K562 (cell line): Measurements from ENCODE around the gene SFI1.

Source experiments
- CBX8 ChIP-seq: fragments of 200-600 bp; sonication (generic); IDR thresholded peaks from 2 replicates; pipeline ENCODE4 v1.6.1; 2012; ENCODE audit warnings: borderline replicate concordance, mixed run types, low read depth, mild to moderate bottlenecking, moderate library complexity, mixed read lengths, low read length, control low read depth, inconsistent platforms; ENCODE audit not compliant: poor library complexity, severe bottlenecking; ENCODE audit errors: extremely low read depth
- CTCF ChIP-seq, 3 experiments: IDR thresholded peaks in 2 of 3; conservative IDR thresholded peaks in 1 of 3; 2 replicates each; pipeline ENCODE4 v1.5.1; 2011 to 2012; ENCODE audit warnings: low read length in 3 of 3, mild to moderate bottlenecking in 3 of 3, control low read depth in 2 of 3, improper control_type of control experiment in 1 of 3, inconsistent platforms in 1 of 3, low read depth in 1 of 3, mixed read lengths in 1 of 3, moderate library complexity in 1 of 3; ENCODE audit not compliant: insufficient read depth in 2 of 3
- MCM3 ChIP-seq: fragments of 450-650 bp; IDR thresholded peaks from 2 replicates; pipeline ENCODE4 v1.6.1; 2016
- NCOA6 ChIP-seq: fragments of 450-650 bp; IDR thresholded peaks from 2 replicates; pipeline ENCODE4 v1.6.1; 2017; ENCODE audit warnings: mild to moderate bottlenecking
- PATZ1 ChIP-seq: fragments of 250-450 bp; sonication (Bioruptor Pico); IDR thresholded peaks from 2 replicates; pipeline ENCODE4 v1.5.0; 2020; ENCODE audit warnings: mild to moderate bottlenecking, borderline replicate concordance
- PHF20 ChIP-seq: fragments of 450-650 bp; IDR thresholded peaks from 2 replicates; pipeline ENCODE4 v1.6.1; 2018; ENCODE audit not compliant: partially characterized antibody
- PPARD ChIP-seq: fragments of 250-450 bp; sonication (Bioruptor Pico); IDR thresholded peaks from 2 replicates; pipeline ENCODE4 v1.8.0; 2022; ENCODE audit warnings: inconsistent platforms, mild to moderate bottlenecking, moderate library complexity
- STAT6 ChIP-seq: sonication (generic); formaldehyde crosslinking; IDR thresholded peaks from 2 replicates; pipeline ENCODE4 v1.8.1; 2023; ENCODE audit warnings: mild to moderate bottlenecking, missing genetic modification reagents
- TCF7L2 ChIP-seq: fragments of 150-350 bp; IDR thresholded peaks from 2 replicates; pipeline ENCODE4 v1.6.1; 2016; ENCODE audit warnings: low read depth, mild to moderate bottlenecking, low read length, moderate library complexity
- ZBTB34 ChIP-seq: fragments of 250-450 bp; sonication (Bioruptor Pico); IDR thresholded peaks from 2 replicates; pipeline ENCODE4 v1.8.0; 2021; ENCODE audit warnings: mild to moderate bottlenecking, moderate library complexity
- ZNF57 ChIP-seq: fragments of 450-650 bp; formaldehyde crosslinking; IDR thresholded peaks from 2 replicates; pipeline ENCODE4 v1.4.0; 2020; ENCODE audit warnings: mild to moderate bottlenecking, moderate library complexity

GRCh38 chr22:31579835-31580242 lies 83.5 kb downstream of the SFI1 start:
- no peak for TF ChIP-seq ZBTB34 (CRISPR knock-in tag)
- TF ChIP-seq PPARD (CRISPR knock-in tag) = no peak
- TF ChIP-seq ZNF57 = no peak
- no peak for TF ChIP-seq PHF20
- TF ChIP-seq PATZ1 (CRISPR knock-in tag) = no peak
- no peak for TF ChIP-seq TCF7L2
- no peak for TF ChIP-seq CTCF (IDR thresholded peaks at IDR 0.05 in 2 of 3, conservative IDR thresholded peaks at IDR 0.05 in 1 of 3; ENCODE audit: insufficient read depth in 2 of 3, low read depth in 1 of 3, low read length in 3 of 3)
- no peak for TF ChIP-seq CBX8
- no peak for TF ChIP-seq NCOA6
- no peak for TF ChIP-seq MCM3
- TF ChIP-seq STAT6 (CRISPR knock-in tag) = no peak
